Stimulated activated CD4-positive, alpha-beta T cell treated with anti-CD3 and anti-CD28 coated beads, Interleukin-12 subunit alpha, Interleukin-12 subunit beta, amount 100 ng/mL, for 4 hours (primary cell): ENCODE results near the gene CADPS2.

ENCODE experiments used
- DNase-seq: peaks from one replicate; pipeline ENCODE4 v3.0.0-alpha.2; 2020

The CADPS2 gene

DNA sequence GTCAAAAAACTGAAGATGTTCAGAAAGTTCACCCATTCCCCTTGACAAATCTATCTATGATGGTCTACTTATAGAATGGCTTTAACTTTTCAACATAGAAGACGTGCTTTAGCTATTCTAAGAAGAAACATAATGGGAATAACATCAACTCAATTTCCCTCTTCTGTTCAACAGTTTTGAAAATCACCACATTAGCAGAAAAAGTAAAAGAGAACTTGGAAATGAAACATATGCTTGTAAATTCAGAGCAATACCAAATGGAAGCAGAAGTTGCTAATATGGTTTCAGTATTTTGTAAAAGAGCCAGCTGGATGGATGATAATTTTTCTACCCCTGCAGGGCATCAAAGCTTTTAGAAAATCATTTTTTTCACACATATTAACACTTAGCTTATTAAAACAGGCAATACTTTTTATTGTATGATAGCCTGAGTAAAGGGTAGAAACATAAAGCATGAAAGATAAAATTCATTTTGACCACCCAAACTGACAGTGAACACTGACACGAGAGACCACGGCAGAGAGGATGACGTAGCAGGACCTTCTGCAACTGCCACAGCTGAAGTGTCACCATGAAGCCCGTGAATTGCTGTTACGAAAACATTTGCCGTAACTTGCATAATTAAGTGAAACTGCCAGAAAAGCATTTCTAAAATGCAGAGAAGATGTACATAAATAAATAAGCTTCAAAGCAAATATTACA is 542.5 kb downstream of the CADPS2 start:
- DNase-seq, result no peak

DNA sequence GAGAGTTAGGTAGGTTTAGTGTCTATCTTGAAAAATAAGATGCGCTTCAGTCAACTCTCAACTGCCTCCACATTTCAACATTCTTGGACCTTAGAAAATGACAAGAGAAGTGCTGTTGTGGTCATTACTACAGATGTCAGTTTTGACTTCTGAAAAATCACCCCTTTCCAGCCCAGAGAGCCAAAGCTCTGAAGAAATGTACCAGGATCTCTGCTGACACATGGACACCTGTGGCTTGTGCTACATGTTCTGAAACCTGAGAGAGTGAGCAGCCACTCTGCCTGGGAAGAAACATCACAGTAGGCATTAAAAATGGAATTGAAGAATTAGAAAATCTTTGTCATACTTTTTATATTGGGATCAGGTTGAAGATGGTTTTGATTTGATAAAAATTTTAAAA is 545.8 kb downstream of the CADPS2 start:
- DNase-seq, result no peak

DNA sequence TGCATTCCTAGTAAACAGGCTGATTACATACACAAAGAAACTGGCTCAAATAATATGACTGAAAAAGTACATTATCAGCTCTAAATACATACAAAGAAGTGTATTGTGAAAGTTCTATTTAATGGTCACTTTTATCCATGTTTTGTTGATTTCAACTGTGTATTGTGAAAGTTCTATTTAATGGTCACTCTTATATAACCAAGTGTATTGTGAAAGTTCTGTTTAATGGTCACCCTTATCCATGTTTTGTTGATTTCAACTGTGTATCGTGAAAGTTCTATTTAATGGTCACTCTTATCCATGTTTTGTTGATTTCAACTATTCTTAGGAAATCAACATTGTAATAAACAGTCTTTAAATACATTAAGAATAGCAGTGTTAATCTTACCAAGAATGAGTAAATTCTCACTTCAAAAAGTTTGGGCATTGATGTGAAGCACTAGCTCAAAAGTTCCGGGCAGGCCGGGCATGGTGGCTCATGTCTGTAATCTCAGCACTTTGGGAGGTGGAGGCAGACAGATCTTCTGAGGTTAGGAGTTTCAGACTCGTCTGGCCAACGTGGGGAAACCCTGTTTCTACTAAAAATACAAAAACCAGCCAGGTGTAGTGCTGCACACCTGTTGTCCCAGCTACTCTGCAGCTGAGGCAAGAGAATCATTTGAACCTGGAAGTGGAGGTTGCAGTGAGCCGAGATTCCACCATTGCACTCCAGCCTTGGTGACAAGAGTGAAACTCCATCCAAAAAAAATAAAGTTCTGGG is 546.9 kb downstream of the CADPS2 start:
- DNase-seq, result no peak

- no peak for DNase-seq
Measured at GRCh38 chr7:122337011-122337410, 549.2 kb downstream of the CADPS2 start.

- no peak for DNase-seq
Measured at GRCh38 chr7:122329145-122329802, 557.0 kb downstream of the CADPS2 start.

GRCh38 chr7:122327969-122328368 is 558.3 kb downstream of the CADPS2 start:
- no peak for DNase-seq

- no peak for DNase-seq
Measured at GRCh38 chr7:122316467-122317388, 569.5 kb downstream of the CADPS2 start.

- DNase-seq, result no peak
Measured at GRCh38 chr7:122315507-122316466, 570.5 kb downstream of the CADPS2 start.

- no peak for DNase-seq
Measured at GRCh38 chr7:122314284-122314683, 572.0 kb downstream of the CADPS2 start.

DNA sequence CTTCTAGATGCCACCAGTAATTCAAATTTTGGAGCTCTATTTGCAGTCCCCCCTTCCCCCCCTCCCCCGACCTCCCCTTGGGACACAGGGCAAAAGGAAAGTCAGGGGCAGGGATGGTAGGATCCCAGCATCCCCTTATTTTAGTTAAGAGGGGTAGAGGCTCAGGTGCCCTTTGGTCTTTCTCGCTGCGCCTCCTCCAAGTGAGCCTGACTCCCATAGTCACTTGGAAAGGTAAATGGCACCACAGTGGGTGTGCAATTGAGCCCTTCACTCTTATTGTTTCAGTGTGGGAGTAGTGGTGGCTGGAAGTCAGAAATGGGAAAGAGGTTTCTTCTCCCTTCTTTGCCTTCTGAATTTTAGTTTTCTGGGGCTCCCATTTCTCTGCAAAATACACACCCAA is 573.5 kb downstream of the CADPS2 start:
- no peak for DNase-seq

DNA sequence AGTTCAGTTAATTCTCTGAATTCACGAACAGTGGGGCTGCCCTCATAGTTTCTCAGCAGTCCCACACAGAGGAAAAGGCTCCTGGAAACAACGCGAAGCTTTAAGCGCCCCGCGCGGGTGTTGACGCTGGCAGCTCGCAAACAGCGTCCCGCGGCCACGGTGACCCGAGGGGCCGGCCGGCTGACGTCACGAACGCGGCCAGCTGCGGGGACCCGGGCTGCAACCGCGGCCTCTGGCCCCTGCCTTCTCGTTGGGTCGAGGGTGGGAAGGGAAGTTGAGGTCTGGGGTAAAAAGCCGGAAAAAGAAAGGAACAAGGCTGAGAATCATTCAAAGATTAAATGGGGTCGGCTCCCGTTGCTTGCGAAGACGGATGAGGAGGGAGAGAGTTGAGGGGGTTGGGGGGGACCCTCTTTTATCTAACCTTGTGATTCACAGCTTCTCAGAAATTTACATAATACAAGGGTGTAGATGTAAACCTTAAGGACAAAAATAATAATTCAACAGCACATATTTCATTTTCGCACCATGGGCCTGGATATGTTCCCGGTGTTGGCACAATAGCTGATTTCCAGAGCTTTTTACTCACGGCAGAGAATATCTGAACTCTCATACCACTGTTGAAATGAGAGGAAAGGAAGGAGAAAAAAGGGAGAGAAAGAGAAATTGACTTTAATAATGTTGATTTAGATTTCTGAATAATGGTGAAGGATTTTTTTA is 574.4 kb downstream of the CADPS2 start:
- no peak for DNase-seq

GRCh38 chr7:122311050-122311700 is 575.1 kb downstream of the CADPS2 start:
- DNase-seq, result no peak

GRCh38 chr7:122310119-122311021 is 575.9 kb downstream of the CADPS2 start:
- no peak for DNase-seq

GRCh38 chr7:122309421-122309820 is 576.8 kb downstream of the CADPS2 start:
- DNase-seq, result no peak

DNA sequence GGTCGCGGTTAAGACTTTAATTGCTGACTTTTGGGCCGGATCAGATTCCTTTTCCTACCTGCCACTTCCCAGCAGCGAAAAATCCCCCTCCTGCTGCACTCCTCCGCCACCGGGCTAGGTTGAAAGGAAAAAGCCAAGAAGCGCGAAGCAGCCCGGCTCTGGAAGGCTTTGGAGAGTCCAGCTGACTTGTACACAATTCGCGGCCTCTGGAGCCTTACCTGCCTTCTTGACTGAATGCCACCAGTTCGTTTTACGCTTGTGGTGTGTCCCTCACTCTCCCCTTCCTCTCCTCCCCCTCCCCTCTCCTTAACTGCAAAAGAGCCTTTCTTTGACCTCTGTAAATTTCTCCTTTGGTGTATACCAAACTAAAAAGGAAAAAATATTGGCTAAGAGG is 579.0 kb downstream of the CADPS2 start:
- no peak for DNase-seq

- DNase-seq, result no peak
Measured at GRCh38 chr7:122306320-122307227, 579.7 kb downstream of the CADPS2 start.

DNA sequence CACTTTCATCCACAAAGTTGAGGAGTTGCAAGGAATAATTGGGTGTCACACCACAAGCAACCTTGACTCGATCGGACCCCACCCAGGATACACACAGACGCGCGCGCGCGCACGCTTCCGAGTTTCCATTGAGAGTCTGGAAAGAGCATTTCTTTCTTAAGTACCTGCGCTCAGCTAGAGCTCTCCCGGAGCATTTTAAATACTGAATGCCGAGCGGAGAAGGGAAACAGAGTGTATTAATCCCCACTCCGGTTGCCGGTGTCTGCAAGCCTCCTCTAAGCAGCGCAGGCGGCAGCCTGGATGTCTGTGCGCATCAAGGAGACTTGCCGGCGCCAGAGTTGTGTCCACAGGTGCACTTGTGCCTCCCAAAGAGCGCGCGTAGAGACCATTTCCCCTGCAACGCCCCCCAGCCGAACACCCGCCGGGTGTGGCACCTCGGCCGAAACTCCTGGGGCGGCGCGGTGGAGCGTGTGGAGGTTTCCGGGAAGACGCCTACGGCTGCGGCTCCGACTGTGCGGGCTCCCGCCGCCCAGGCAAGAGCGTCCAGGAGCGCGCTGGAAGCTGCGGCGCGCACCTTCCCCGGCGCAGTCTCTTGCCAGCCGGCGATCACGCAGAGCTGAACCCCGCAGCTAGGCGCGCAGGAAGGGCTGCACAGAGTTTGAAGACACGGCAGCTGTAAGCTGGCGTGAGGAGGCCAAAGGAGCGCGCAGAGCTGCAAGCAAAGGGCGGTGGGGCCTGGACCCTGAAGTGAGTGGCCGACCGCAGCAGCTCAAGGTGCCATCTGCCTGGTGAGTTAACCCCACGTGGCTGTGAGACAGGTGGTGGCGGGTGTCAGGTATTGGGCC is 580.6 kb downstream of the CADPS2 start:
- DNase-seq, result no peak
